Stimulated activated CD4-positive, alpha-beta T cell treated with anti-CD3 and anti-CD28 coated beads, Interleukin-4, amount 100 ng/mL, for 24 hours (primary cell): ENCODE results near the gene DENND1A.
"Not testable (repeated sequence)": the region's sequence is repeated elsewhere in the genome, so short reads cannot be mapped to it uniquely, and the experiment has no call there.

ENCODE experiments used
- DNase-seq: peaks from one replicate; pipeline ENCODE4 v3.0.0-alpha.2; 2020

Gene DENND1A

DNA sequence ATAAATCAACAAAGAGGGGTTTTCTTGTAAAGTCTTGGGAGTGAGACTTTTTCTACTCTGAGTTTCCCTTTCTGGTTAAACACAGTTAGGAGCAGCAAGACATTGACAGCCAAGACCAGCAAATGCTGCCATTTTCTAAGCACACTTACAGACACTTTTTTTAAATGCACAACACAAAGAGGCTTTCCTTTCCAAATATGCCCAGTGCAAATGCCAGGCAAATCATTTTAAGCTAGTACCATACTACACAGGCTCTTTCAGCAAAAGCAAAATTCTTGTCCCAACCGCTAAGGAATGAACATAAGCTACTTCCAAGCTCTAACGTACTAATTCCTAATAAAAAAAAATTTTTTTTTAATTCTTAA lies 68.2 kb downstream of the DENND1A start:
- no peak for DNase-seq

DNA sequence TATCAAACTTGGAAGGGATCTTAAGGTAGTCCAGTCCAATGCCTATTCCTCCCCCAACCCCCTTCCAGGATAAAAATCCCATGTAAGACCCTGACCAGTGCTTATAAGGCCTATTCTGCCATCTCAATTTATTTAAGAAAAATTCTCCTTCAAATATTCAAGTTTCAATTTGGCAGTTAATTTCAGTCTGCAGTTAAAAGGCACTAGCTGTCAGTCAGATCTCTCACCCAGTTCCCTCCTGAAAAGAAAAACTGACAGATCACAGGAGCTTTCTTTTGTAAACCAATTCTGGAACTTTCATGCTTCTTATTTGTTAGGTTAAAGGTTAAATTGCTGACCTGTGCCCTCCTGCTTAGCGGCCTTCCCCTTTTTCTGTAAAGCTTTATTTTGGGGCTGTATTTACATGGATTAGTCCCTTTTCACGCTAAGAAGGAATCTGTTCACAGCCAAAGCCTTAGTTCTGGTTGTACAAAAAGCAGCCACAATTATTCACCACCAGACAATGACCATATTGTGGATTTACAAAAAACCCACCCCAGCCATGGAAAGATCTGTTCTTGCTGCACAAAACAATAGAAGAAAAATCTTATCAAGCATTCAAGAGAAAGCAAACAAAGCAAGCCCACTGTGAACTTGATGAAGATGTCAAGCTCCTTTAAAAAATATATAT lies 68.7 kb downstream of the DENND1A start:
- DNase-seq = no peak

DNA sequence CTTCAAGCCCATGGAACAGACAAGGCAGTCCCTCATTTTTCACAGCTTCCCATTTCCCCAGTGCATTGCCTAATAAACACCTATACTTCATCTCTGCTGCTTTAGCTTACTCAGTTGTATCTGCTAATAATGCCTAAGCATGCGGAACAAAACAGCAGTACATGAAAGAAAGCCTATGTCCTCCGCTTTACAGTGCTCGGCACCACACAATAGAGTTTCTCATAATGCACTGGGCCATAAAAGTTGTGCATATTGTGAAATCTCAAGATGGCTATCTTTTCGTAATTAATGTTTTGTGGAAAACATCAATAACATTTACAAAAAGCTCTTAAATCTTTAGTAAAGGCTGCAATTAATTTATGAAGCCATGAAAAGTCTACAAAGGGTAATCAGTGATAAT lies 69.3 kb downstream of the DENND1A start:
- DNase-seq = no peak

DNA sequence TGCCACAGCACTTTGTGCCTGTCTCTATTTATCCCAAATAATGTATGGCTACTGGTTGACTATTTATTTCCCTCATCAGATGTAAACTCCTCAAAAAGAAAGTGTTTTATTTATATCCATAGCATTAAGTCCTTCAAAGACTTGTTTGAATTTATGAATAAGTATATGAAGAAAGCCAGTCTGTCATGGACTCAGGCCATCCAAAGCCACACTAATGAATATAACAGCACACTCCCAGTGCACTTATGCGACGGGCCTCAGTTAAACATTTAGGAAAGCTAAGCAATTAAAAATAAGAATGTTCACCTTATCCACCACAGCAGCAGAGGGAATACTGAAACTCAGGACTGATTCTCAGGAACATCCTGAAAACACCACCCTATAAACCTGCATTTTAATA lies 77.5 kb downstream of the DENND1A start:
- DNase-seq = no peak

DNA sequence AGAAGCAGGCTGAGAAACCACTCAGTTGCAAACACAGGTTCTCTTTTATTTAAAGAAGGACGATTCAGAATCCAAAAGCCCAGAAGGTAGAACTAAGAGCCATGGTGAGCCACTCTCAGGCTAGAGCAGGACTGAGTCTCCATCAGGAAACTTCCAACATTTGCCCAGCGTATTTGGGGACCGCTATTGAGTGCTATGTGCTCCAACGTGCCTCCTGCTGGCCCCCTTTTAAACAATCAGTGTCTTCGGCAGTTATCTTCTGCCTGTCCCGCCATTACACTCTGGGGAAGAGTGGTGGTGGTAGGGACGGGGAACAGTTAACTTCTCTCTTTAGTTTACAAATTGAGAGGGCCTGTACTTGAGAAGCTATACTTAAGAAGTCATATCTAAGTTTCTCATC lies 78.1 kb downstream of the DENND1A start:
- DNase-seq = no peak

DNA sequence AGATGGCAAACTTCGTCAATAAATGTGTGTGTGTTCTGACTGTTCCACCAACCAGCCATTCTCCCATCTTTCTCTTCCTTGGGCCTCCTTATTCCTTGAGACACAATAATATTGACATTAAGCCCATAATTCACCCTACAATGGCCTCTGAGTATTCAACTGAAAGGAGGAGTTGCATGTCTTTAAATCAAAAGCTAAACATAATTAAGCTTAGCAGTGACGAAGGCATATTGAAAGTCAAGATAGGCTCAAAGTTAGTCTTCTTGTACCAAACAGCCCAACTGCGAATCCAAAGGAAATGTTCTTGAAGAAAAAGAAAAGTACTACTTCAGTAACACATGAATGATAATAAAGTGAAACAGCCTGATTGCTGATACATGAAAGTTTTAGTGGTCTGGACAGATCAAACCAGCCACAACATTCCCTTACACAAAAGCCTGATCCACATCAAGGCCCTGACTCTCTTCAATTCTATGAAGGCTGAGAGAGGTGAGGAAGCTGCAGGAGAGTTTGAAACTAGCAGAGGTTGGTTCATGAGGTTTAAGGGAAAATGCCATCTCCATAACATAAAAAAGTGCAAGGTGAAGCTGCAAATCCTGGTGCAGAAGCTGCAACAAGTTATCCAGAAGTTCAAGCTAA lies 81.4 kb downstream of the DENND1A start:
- no peak for DNase-seq

DNA sequence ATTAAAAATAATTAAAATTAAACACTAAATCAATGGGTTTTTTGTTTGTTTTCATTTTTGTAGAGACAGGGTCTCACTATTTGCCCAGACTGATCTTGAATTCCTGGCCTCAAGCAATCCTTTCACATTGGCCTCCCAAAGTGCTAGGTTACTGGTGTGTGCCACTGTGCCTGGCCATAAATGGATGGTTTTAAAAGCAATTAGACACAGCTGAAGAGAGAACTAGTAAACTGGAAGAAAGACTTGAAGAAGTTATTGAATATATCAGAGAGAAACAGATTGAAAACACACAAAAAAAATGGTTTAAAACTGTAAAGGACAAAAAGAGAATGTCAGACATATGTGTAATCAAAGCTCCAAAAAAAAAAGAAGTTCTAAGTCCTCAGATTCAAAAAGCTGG lies 83.0 kb downstream of the DENND1A start:
- no peak for DNase-seq

DNA sequence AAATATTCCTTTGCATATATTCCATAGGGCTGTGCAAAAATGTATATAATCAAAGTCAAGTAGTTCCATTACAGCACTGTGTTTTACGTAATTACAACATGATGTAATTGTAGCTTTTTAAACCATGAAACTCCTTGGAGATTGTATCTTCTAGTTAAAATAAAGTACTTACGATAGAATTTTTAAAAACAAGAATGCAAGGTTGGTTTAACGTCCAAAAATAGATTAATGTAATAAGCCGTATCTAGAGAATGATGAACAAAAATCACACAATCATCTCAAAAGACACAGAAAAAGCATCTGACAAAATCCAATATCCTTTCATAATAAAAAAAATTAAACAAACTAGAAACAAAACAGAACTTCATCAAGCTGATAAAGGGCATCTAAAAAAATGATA lies 86.2 kb downstream of the DENND1A start:
- no peak for DNase-seq

DNA sequence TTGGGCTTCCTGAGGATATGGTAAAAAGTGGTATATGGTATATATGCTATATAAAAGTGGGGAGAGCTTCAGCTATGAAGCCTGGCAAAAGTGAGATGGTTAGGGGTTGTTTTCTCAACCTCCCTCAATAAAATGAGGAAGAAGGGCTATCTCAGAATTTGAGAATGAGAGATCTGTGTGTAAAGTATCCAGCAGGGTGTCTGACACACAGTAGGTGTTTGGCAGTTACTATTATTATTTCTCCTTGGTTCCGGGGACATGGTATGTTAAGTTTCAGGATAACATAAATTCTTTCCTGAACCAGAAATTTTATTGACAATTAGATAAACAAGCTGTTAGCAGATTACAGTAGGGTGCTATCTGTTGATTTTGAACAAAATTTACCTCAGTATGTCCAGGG lies 94.1 kb downstream of the DENND1A start:
- DNase-seq = no peak

DNA sequence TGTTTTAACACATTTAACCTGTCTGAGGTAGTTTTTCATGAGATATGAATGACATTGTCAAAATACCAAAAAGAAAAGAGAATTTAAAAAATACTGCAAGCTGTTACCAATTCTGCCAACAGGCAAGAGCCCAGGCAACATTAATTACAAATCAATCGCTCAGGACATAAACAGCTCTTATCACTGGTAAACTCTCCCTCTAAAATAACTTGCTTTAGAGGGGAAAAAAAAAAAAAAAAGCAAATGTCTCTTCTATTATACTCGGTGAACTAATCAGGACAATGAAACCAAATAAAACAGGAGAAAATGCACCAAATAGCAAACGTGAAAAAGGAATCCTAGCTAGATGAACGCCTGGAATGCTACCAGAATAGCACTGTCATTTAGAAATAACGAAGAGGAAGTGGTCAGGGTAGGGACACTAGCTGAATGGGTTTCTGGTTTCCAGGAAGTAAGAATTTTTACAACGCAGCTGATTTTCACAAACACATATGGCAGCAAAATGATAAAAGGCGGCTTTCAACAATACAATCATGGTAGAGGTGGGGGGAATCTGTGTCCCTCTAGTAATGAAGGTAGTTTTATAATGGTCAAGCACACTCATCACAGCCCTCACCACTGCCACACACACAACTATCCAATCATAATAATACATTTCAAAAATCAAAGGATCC lies 94.9 kb downstream of the DENND1A start:
- DNase-seq = no peak

DNA sequence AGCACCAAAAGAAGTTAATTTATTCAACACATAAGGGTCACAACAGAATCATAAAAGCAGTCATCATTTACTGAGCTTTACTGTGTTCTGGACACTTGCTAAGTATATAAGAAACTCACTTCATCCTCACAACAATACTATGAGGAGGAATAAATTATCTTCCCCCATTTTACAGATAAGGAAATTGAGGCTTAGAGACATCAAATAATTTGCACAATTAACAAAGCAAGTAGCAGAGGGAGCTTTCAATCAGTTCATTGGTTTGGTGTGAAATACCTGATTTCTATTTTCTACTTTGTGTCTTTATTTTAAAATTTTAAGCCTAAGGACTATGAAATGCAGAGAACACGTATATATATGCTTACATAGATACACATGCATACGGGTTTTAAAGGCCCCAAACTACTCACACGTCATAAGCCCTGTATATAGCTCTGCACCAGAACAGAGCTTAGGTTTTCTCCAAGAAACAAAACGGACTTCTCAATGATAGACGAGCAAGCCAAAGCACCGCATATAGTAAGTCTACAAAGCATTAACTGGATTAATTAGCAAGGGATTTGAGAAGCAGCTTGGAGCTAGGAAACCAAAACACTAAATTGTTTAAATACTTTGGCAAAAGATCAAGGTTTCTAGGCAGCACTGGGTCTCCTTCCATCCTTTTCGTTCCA lies 95.6 kb downstream of the DENND1A start:
- no peak for DNase-seq

DNA sequence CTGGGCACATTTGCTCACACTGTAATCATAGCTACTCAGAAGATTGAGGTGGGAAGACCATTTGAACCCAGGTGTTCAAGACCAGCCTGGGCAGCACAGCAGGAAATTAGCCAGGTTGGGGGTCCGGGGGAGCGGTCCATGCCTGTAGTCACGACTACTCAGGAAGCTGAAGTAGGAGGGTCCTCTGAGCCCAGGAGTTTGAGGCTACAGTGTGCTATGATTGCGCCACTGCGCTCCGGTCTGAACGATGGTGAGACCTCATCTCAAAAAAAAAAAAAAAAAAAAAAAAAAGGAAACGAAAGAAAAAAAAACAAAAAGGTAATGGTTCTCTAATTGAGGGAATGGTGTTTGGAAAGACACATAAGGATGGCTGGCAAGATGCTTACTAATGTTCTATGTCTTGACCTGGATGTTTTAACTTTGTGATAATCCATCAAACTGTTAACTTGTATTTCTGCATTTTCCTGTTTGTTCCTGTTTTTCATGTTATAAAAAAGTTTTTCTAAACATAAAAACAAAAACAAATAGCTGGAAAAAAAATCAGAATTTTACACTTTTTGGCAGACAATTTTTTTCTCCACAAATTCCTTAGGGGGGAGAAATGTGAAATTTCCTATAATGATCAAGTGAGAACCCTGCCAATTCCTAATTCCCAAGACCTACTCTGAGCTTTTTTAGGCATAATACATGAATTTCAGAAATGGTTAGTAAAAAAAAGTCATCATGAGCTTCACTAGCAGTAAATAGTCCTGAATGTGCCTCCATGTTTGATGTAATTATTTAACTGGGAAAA lies 96.9 kb downstream of the DENND1A start:
- DNase-seq = no peak

DNA sequence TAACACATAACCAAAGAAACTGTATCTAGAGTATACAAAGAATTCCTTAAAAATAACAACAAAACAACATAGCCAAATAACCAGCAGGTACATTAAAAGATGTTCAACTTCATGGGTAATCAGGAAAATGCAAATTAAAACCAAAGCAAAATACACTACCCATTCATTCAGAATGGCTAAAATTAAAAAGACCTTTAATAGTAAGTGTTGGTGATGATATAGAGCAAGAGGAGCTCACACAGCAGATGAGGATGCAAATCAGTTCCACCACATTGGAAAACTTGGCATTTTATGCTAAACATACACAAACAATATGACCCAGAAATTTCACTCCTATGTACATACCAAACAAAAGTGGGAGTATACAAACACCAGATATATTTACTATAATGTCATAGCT lies 97.8 kb downstream of the DENND1A start:
- no peak for DNase-seq

DNA sequence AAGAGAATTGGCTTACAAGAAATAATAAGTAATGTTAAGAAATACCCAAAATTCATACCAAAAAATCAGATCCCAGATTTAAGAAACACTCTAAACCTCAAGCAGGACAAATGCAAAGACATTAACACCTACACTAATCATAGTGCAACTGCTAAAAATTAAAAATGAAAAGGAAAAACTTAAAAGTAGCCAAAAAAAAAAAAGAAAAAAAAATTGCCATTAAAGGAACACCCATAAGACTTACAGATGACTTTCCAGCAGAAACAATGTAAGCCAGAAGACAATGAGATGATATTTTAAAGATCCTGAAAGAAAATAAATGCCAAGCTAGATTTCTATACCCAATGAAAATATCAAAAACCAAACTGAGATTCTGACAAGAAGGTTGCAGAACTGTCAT lies 101.5 kb downstream of the DENND1A start:
- no peak for DNase-seq

DNA sequence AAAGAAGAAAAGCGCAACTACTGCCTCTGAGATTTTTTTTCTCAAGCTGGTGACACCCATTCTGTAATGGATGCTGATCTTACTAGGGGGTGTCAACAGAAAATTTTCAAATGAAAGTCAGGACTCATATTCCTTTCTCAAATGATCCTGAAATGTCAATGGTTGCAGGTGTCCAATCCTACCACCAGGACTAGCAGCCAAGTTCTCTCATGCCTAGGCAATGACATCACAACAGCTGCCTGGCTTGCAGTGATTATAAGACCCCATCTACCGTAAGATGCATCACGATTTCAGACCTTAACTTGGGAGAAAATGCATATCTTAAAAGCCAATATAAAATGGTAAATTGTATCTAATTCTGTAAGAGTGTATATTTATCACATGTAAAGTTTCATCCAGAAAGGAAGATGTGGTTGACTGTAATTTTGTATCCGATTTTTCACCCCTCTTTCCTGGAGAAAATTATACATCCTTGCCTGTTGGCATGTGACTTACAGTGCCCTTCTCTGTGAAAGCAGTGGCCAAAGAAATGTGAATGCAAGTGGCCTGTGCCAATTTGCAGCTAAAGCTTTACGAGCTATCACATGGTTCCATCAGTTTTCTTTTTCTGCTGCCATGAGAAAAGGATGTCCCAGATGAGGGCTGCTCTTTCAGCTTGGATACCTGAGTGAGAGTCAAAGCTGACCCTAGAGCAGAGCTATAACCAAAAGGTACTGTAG lies 104.4 kb downstream of the DENND1A start:
- no peak for DNase-seq

DNA sequence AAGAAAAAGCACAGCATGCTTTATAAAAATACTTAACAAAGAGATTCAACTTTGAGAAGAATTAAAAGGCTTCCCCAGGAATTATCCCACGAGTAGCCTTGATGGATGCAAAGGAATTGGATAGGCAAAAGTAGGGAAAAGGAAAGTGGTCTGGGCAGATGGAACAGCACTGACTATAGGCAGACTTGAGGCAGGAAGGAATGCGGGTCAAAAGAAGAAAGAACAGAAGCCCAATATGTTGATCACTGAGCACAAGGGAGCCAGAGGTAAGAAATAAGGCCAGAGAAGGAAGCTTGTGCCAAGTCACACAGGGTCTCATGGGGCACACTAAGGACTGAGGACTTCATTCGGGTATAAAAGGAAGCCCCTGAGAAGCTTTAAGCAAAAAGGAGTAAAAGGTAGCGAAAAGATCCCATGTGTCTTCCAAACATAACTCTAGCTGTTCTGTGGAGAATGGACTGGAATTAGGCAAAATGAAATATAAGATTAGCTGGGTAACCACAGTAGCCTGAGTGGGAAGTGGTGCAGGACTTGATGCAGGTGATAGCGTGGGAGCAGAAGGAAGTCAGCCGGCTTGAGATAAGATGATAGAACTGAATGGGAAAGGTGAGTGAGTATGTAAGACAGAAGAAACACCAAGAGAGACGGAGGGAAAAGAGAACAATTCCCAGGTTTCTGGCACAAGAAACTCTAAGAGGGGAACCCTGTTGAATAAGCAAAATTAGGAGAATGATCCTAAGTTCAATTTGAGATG lies 106.6 kb downstream of the DENND1A start:
- DNase-seq = no peak

DNA sequence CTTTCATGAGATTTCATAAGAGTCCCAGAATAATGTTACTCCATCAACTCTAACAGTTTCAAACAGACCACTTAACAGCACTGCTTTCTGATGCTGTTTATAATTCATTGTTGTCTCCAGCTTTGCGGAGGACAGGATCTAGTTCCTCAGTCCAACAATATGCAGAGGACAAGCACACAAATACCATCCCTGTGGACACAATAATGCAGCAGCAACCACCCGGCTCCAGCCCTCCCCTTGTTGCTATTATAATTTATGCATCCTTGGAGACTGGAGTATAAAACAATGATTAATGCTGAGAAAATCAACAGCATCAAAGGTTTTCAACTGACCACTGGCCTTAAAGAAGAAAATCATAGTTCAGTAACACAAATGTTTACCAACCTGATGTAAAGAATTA lies 108.3 kb downstream of the DENND1A start:
- no peak for DNase-seq

DNA sequence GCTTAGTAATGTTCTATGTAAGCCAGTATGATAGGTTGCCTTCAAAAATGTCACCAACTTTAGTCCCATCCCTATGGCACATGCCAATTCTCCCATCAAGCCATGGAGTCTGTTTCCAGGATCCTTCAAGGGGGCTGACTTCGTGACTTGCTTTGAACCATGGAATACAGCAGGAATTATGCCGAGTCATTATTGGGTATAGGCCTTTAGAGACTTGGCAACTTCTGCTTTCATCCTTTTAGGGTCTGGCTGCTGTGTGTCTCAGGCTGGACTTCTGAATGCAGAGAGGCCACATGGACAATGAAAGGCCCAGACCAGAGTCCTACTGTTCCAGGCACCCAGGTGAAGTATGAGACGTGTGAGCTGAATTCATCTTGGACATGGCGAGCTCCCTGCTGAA lies 109.8 kb downstream of the DENND1A start:
- DNase-seq = no peak

DNA sequence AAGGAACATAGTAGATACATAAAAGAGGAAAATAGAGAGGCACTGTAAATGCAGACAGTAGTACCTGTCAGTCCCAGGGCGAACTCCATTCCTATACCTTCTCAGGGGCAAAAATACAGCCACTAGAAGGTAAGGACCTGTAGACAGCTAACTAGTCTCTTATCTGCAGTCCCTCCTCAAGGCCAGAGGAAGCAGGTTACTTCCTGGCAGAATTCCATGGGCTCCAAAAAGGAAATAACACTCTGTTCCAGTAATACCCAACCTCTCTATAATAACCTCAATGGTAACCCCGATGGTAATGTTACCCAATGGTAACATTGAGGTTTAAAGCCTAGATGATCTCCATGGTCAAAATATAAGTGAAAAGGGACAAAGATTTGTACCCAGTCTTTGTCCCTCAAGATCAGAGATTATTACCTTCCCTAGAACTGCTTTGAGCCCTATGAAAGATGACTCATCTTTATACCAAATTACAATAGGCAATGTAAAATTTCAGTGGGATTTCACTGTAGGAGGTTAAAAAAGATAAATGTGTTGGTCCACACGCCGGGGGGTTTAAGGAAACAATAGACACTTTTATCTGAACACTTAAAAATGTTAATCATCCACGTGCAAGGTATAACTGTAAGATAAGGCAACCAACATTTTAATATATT lies 113.0 kb downstream of the DENND1A start:
- DNase-seq = no peak

DNA sequence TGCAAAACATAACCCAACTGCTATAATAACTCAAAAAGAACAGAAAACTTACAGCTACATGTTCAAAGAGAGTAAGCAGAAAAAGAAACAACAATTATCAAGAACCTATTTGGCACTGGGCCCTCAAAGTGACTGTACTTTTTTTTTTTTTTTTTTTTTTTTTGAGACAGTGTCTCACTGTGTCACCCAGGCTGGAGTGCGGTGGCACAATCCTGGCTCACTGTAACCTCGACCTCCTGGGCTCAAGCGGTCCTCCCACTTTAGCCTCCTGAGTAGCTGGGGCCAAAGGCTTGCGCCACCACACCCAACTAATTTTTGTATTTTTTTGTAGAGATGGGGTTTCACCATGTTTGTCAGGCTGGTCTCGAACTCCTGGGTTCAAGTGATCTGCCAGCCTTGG lies 114.1 kb downstream of the DENND1A start:
- not testable (repeated sequence) for DNase-seq

DNA sequence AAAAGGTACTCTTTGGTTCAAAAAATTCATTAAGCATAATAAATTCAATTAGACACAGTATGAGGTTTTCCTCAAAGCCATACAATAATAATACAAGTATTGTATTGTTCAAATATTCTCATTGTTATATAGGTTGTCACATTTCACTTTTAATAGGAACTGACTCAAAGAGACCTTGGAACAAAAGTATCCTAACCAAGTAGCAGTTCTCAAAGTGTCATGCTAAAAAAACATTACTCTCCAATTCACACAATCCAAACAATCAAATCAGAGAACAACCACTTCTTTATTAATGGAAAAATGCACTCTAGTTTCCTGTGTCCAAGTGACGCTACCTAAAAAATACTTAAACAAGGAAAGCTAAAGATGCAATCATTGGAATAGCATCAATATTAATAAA lies 115.4 kb downstream of the DENND1A start:
- no peak for DNase-seq
